ENCODE results near the gene GNG13.

- no peak for TF ChIP-seq CTCF (IDR thresholded peaks at IDR 0.05; ENCODE audit: insufficient read depth, low read depth, low read length)
- no peak for TF ChIP-seq EZH2 (IDR thresholded peaks at IDR 0.05; ENCODE audit: insufficient read depth, low read length)
These were observed 10.4 kb downstream of the GNG13 start for GRCh38 chr16:790086-790485.

Data from astrocyte (in vitro differentiated cells and primary cell).